OCI-LY3 (cell line): ENCODE results near the gene NCEH1.
"Not testable (repeated sequence)": the region's sequence is repeated elsewhere in the genome, so short reads cannot be mapped to it uniquely, and the experiment has no call there.

Source experiments
- H2AFZ ChIP-seq: fragments of 200-600, 300-600 bp; shearing (Covaris generic); 2 replicates; pipeline ENCODE4 v1.6.0; 2014; ENCODE audit warnings: antibody characterized with exemption, low read depth, low read length
- H3K27ac ChIP-seq: fragments of 200-600, 300-600 bp; sonication (generic); 2 replicates; pipeline ENCODE4 v1.5.1; 2014; ENCODE audit warnings: mild to moderate bottlenecking, low read length, moderate library complexity, mixed read lengths
- H3K27me3 ChIP-seq: fragments of 200-600, 300-600 bp; sonication (generic); 2 replicates; pipeline ENCODE4 v1.6.1; 2014; ENCODE audit warnings: low read depth, low read length, mixed read lengths
- H3K36me3 ChIP-seq: fragments of 200-600, 300-600 bp; sonication (generic); replicated peaks from 2 replicates; pipeline ENCODE3; 2014; ENCODE audit warnings: low read depth, low read length, mixed read lengths
- H3K4me1 ChIP-seq: fragments of 300-600, 200-600 bp; sonication (generic); 2 replicates; pipeline ENCODE4 v1.6.1; 2014; ENCODE audit warnings: low read length, mixed read lengths
- H3K4me2 ChIP-seq: fragments of 200-600, 300-600 bp; sonication (generic); 2 replicates; pipeline ENCODE4 v1.6.1; 2014; ENCODE audit warnings: low read length, mixed read lengths
- H3K4me3 ChIP-seq: fragments of 300-600, 200-600 bp; sonication (generic); 2 replicates; pipeline ENCODE4 v1.5.1; 2014; ENCODE audit warnings: antibody characterized with exemption, mild to moderate bottlenecking, low read length, moderate library complexity
- H3K79me2 ChIP-seq: fragments of 300-600, 200-600 bp; shearing (Covaris generic); 2 replicates; pipeline ENCODE4 v1.6.1; 2014; ENCODE audit warnings: mild to moderate bottlenecking, low read length, mixed read lengths
- H3K9ac ChIP-seq: fragments of 300-600, 200-600 bp; shearing (Covaris generic); 2 replicates; pipeline ENCODE4 v1.6.0; 2014; ENCODE audit warnings: mild to moderate bottlenecking, low read length, moderate library complexity
- H3K9me3 ChIP-seq: fragments of 200-600, 300-600 bp; shearing (Covaris generic); 2 replicates; pipeline ENCODE4 v1.6.1; 2014; ENCODE audit warnings: low read length, mixed read lengths; ENCODE audit not compliant: insufficient read depth
- H4K20me1 ChIP-seq: fragments of 200-600, 300-600 bp; sonication (generic); 2 replicates; pipeline ENCODE4 v1.6.1; 2016; ENCODE audit warnings: low read length, mixed read lengths; ENCODE audit not compliant: insufficient read depth
- EZH2phosphoT487 ChIP-seq: fragments of 200-600 bp; shearing (Covaris generic); IDR thresholded peaks from 2 replicates; pipeline ENCODE4 v1.6.1; 2018; ENCODE audit warnings: antibody characterized with exemption, mixed run types, low read depth
- TF ChIP-seq, protein P1 (sequence below): fragments of 200-600, 300-600 bp; sonication (generic); IDR thresholded peaks from 2 replicates; pipeline ENCODE4 v1.5.1; 2014; ENCODE audit warnings: antibody characterized with exemption, low read length, low read depth

NCEH1 gene, protein sequence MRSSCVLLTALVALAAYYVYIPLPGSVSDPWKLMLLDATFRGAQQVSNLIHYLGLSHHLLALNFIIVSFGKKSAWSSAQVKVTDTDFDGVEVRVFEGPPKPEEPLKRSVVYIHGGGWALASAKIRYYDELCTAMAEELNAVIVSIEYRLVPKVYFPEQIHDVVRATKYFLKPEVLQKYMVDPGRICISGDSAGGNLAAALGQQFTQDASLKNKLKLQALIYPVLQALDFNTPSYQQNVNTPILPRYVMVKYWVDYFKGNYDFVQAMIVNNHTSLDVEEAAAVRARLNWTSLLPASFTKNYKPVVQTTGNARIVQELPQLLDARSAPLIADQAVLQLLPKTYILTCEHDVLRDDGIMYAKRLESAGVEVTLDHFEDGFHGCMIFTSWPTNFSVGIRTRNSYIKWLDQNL

DNA sequence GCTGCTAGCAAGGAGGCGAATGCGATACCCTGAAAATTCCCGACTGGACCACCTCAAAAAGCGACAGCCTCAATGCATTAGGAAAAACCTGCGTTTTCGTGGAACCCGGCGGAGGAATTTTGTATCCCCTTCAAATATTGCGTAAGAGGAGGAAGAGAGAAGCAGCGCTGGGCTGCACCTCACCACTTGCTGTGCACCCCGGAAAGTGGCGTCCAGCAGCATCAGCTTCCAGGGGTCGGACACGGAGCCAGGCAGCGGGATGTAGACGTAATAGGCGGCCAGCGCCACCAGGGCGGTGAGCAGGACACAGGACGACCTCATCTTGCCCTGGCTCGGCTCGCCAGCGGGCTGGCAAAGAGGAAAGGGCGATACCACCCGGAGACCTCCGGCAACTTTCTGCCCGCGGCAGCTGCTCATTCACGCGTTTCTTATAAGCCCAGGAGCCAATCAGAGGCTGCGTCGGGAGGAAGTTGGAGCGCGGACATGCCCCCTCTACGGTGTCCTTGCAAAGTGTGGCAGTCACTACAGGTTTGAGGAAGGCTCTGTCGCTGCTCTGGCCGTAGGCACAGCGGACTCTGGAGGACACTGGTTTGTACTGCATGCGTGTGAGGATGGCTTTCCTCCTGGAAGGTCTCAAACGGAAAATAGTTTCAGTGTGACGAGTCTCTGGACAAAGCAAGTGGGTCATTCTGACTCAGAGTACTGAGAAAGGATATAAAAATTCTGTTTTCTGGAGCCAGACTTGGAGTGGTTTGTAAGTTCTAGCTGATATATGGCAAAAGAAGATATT lies at the start of gene NCEH1:
Gene NCEH1, minus strand, starts transcription at position 404 of the 790 bp plus-strand sequence. Its CDS starts 83 bp downstream, at position 321.
- TF ChIP-seq, protein P1, sequence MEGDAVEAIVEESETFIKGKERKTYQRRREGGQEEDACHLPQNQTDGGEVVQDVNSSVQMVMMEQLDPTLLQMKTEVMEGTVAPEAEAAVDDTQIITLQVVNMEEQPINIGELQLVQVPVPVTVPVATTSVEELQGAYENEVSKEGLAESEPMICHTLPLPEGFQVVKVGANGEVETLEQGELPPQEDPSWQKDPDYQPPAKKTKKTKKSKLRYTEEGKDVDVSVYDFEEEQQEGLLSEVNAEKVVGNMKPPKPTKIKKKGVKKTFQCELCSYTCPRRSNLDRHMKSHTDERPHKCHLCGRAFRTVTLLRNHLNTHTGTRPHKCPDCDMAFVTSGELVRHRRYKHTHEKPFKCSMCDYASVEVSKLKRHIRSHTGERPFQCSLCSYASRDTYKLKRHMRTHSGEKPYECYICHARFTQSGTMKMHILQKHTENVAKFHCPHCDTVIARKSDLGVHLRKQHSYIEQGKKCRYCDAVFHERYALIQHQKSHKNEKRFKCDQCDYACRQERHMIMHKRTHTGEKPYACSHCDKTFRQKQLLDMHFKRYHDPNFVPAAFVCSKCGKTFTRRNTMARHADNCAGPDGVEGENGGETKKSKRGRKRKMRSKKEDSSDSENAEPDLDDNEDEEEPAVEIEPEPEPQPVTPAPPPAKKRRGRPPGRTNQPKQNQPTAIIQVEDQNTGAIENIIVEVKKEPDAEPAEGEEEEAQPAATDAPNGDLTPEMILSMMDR, result peak; percentile 75
- TF ChIP-seq EZH2phosphoT487, result no peak
- H3K4me1 ChIP-seq, result peaks cover 11% of the 10 kb centered on the region
- peak within 1 kb of the TSS; percentile 99 for H2AFZ ChIP-seq
- H3K36me3 ChIP-seq, result no peaks in the 10 kb centered on the region
- no peak within 1 kb of the TSS for H3K27ac ChIP-seq
- peak within 1 kb of the TSS; percentile 88 for H3K4me2 ChIP-seq
- H3K9ac ChIP-seq, result peak within 1 kb of the TSS; percentile 77
- H3K79me2 ChIP-seq, result no peaks in the 10 kb centered on the region
- H3K27me3 ChIP-seq, result peaks cover 2% of the 10 kb centered on the region; the same call in 1 of the 2 replicates
- H4K20me1 ChIP-seq, result no peaks in the 10 kb centered on the region
- H3K4me3 ChIP-seq, result peak within 1 kb of the TSS; percentile 96
- no peaks in the 10 kb centered on the region for H3K9me3 ChIP-seq

DNA sequence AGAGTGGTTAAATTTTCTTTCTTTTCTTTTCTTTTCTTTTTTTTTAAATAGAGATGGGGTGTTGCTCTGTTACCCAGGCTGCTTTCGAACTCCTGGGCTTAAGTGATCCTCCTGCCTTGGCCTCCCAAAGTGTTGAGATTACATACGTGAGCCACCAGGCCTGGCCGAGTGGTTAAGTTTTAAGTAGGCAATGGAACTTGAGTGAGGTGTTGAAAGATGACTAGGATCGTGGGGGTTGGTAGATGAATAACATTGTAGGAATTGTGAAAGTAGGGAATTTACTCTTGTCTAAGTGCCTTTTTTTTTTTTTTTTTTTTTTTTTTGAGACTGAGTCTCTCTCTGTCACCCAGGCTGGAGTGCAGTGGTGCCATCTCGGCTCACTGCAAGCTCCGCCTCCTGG lies 49.5 kb upstream of the NCEH1 start:
- H3K4me1 ChIP-seq, H2AFZ ChIP-seq, H3K79me2 ChIP-seq, H3K27me3 ChIP-seq, H3K4me3 ChIP-seq, H4K20me1 ChIP-seq, H3K9ac ChIP-seq, H3K4me2 ChIP-seq, H3K9me3 ChIP-seq, H3K27ac ChIP-seq: not testable (repeated sequence)
- H3K36me3 ChIP-seq, result peaks cover 46% of the 10 kb centered on the region

DNA sequence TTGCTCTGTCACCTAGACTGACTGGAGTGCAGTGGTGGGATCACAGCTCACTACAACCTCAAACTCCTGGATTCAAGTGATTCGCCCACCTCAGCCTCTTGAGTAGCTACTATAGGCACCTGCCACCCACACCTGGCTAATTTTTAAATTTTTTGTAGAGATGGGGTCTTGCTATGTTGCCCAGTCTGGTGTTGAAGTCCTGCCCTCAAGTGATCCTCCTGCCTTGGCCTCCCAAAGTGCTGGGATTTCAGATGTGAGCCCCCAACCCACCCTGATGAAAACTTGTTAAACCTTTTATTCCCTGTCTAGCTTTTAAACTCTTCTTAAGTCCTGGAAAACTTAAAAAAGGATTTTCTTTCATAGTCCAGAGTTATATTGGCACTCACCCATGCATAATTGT lies 42.3 kb upstream of the NCEH1 start:
- Histone ChIP-seq H3K9ac (no peak overlapping the region), H3K4me2 (no peak overlapping the region), H3K27ac (no peak overlapping the region), H3K9me3 (no peaks in the 10 kb centered on the region), H3K4me1 (peaks cover 14% of the 10 kb centered on the region), H3K27me3 (no peaks in the 10 kb centered on the region), H3K79me2 (peaks cover 44% of the 10 kb centered on the region), H4K20me1 (0 out of 2 replicates have a peak, but pooled peaks cover 4% of the 10 kb centered on the region), H3K4me3 (no peak overlapping the region), H3K36me3 (peaks cover 22% of the 10 kb centered on the region), H2AFZ (no peak overlapping the region)
- TF ChIP-seq EZH2phosphoT487, result no peak
- TF ChIP-seq, protein P1, result no peak

DNA sequence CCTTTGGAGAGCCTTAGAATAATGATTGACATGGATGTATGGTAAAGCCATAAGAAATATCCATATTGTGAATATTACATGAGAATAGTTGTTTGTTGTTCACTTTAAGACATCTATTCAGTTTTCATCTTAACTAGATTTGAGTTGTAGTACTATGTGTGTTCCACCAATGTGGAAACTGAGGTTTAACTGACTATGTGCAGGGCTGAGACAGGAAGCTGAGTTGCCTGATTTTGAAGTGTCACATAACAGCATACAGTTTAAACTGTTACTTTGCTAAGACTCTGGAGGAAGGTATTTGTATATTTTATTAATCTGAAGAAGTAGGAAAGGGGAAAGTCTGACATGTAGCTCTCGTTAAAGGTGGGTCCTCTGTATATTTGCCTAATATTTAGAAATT lies 41.8 kb upstream of the NCEH1 start:
- Histone ChIP-seq H3K27ac (no peak overlapping the region), H3K27me3 (no peaks in the 10 kb centered on the region), H3K9ac (no peak overlapping the region), H3K4me1 (peaks cover 14% of the 10 kb centered on the region), H3K36me3 (peaks cover 20% of the 10 kb centered on the region), H3K9me3 (no peaks in the 10 kb centered on the region), H3K4me3 (no peak overlapping the region), H4K20me1 (0 out of 2 replicates have a peak, but pooled peaks cover 4% of the 10 kb centered on the region), H3K79me2 (peaks cover 44% of the 10 kb centered on the region), H3K4me2 (no peak overlapping the region), H2AFZ (no peak overlapping the region)
- TF ChIP-seq, protein P1, result no peak
- TF ChIP-seq EZH2phosphoT487, result no peak
